HepG2 (cell line): ENCODE measurements around the gene PRKCE.

Experiments
- ELF4 ChIP-seq: sonication (generic); formaldehyde crosslinking; IDR thresholded peaks from 2 replicates; pipeline ENCODE4 v1.5.0; 2020; ENCODE audit warnings: missing genetic modification reagents, mild to moderate bottlenecking, moderate library complexity, borderline replicate concordance
- ETV6 ChIP-seq: sonication (generic); formaldehyde crosslinking; conservative IDR thresholded peaks from 2 replicates; pipeline ENCODE4 v1.4.0; 2020; ENCODE audit warnings: missing genetic modification reagents
- SMC3 ChIP-seq: IDR thresholded peaks from 2 replicates; pipeline ENCODE4 v1.6.1; 2011; ENCODE audit warnings: low read length, improper control_type of control experiment
- SRSF9 ChIP-seq: fragments of 200-400 bp; formaldehyde crosslinking; IDR thresholded peaks from 2 replicates; pipeline ENCODE4 v1.6.1; 2018; ENCODE audit warnings: borderline replicate concordance, mild to moderate bottlenecking, low read depth, low read length; ENCODE audit not compliant: insufficient read depth, poor library complexity, severe bottlenecking
- XRCC5 ChIP-seq: fragments of 200-400 bp; formaldehyde crosslinking; optimal IDR thresholded peaks from 2 replicates; pipeline ENCODE3; 2017; ENCODE audit warnings: mild to moderate bottlenecking, low read length
- ZNF501 ChIP-seq: sonication (generic); formaldehyde crosslinking; IDR thresholded peaks from 2 replicates; pipeline ENCODE4 v1.5.1; 2020; ENCODE audit warnings: mild to moderate bottlenecking, moderate library complexity, missing genetic modification reagents
- TF ChIP-seq, protein P1 (sequence below): sonication (generic); formaldehyde crosslinking; IDR thresholded peaks from 2 replicates; pipeline ENCODE4 v1.5.0; 2020; ENCODE audit warnings: mild to moderate bottlenecking, missing genetic modification reagents, moderate library complexity
- TF ChIP-seq, protein P2 (sequence below): IDR thresholded peaks from 2 replicates; pipeline ENCODE4 v1.6.1; 2012; ENCODE audit warnings: low read length, improper control_type of control experiment
- TF ChIP-seq, protein P3 (sequence below): sonication (generic); formaldehyde crosslinking; IDR thresholded peaks from 2 replicates; pipeline ENCODE4 v1.8.0; 2022; ENCODE audit warnings: missing genetic modification reagents, mild to moderate bottlenecking, borderline replicate concordance
- TF ChIP-seq, protein P4 (sequence below): IDR thresholded peaks from 2 replicates; pipeline ENCODE4 v1.6.1; 2016; ENCODE audit warnings: control low read depth

DNA sequence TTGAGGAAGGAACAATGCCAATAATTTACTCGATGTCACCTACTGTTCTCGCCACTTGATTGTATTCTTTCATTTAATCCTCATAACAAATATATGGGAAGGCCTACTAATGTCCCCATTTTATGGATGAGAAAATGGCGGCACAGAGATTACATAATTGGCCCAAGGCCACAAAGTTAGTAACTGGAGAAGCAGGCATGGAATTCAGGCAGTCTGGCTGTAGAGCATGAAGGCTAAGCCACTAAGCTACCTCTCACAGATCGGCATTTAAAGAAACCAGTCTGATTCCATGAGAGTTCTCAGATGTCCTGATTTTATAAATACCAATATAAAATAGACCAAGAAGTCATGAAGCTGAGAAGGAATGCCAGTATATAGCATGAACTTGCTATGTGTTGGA, 523.9 kb downstream of the PRKCE start:
- TF ChIP-seq ZNF501 (CRISPR knock-in tag), result no peak
- no peak for TF ChIP-seq XRCC5
- TF ChIP-seq ETV6 (CRISPR knock-in tag), result no peak
- no peak for TF ChIP-seq SMC3
- TF ChIP-seq, protein P1, sequence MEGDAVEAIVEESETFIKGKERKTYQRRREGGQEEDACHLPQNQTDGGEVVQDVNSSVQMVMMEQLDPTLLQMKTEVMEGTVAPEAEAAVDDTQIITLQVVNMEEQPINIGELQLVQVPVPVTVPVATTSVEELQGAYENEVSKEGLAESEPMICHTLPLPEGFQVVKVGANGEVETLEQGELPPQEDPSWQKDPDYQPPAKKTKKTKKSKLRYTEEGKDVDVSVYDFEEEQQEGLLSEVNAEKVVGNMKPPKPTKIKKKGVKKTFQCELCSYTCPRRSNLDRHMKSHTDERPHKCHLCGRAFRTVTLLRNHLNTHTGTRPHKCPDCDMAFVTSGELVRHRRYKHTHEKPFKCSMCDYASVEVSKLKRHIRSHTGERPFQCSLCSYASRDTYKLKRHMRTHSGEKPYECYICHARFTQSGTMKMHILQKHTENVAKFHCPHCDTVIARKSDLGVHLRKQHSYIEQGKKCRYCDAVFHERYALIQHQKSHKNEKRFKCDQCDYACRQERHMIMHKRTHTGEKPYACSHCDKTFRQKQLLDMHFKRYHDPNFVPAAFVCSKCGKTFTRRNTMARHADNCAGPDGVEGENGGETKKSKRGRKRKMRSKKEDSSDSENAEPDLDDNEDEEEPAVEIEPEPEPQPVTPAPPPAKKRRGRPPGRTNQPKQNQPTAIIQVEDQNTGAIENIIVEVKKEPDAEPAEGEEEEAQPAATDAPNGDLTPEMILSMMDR, result no peak
- TF ChIP-seq, protein P2, sequence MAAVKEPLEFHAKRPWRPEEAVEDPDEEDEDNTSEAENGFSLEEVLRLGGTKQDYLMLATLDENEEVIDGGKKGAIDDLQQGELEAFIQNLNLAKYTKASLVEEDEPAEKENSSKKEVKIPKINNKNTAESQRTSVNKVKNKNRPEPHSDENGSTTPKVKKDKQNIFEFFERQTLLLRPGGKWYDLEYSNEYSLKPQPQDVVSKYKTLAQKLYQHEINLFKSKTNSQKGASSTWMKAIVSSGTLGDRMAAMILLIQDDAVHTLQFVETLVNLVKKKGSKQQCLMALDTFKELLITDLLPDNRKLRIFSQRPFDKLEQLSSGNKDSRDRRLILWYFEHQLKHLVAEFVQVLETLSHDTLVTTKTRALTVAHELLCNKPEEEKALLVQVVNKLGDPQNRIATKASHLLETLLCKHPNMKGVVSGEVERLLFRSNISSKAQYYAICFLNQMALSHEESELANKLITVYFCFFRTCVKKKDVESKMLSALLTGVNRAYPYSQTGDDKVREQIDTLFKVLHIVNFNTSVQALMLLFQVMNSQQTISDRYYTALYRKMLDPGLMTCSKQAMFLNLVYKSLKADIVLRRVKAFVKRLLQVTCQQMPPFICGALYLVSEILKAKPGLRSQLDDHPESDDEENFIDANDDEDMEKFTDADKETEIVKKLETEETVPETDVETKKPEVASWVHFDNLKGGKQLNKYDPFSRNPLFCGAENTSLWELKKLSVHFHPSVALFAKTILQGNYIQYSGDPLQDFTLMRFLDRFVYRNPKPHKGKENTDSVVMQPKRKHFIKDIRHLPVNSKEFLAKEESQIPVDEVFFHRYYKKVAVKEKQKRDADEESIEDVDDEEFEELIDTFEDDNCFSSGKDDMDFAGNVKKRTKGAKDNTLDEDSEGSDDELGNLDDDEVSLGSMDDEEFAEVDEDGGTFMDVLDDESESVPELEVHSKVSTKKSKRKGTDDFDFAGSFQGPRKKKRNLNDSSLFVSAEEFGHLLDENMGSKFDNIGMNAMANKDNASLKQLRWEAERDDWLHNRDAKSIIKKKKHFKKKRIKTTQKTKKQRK, result no peak
- TF ChIP-seq, protein P3, sequence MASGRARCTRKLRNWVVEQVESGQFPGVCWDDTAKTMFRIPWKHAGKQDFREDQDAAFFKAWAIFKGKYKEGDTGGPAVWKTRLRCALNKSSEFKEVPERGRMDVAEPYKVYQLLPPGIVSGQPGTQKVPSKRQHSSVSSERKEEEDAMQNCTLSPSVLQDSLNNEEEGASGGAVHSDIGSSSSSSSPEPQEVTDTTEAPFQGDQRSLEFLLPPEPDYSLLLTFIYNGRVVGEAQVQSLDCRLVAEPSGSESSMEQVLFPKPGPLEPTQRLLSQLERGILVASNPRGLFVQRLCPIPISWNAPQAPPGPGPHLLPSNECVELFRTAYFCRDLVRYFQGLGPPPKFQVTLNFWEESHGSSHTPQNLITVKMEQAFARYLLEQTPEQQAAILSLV, result no peak
- TF ChIP-seq SRSF9, result no peak
- TF ChIP-seq, protein P4, sequence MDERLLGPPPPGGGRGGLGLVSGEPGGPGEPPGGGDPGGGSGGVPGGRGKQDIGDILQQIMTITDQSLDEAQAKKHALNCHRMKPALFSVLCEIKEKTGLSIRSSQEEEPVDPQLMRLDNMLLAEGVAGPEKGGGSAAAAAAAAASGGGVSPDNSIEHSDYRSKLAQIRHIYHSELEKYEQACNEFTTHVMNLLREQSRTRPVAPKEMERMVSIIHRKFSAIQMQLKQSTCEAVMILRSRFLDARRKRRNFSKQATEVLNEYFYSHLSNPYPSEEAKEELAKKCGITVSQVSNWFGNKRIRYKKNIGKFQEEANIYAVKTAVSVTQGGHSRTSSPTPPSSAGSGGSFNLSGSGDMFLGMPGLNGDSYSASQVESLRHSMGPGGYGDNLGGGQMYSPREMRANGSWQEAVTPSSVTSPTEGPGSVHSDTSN (CRISPR knock-in tag), result no peak
- no peak for TF ChIP-seq ELF4 (CRISPR knock-in tag)
